Forelimb muscle (tissue), 1 donor: ENCODE results near the gene PODXL2. TPM values are rescaled to one million over a fixed set of nuclear protein-coding genes. Genes with fewer than 3 reads are reported as not detected.
"Not testable (repeated sequence)": the region's sequence is repeated elsewhere in the genome, so short reads cannot be mapped to it uniquely, and the experiment has no call there.

Experiments
- DNase-seq: peaks from one replicate; pipeline ENCODE4 v3.0.0-alpha.2; 2013; ENCODE audit warnings: low read depth
- polyA plus RNA-seq: library from polyadenylated mRNA; unstranded; fragments of 120-200 nt; gene quantifications from one replicate; pipeline ENCODE4 v1.2.1, GENCODE V29; 2013; ENCODE audit not compliant: insufficient read length

PODXL2 gene
- polyA plus RNA-seq, 1 donor: 5.0 TPM

DNA sequence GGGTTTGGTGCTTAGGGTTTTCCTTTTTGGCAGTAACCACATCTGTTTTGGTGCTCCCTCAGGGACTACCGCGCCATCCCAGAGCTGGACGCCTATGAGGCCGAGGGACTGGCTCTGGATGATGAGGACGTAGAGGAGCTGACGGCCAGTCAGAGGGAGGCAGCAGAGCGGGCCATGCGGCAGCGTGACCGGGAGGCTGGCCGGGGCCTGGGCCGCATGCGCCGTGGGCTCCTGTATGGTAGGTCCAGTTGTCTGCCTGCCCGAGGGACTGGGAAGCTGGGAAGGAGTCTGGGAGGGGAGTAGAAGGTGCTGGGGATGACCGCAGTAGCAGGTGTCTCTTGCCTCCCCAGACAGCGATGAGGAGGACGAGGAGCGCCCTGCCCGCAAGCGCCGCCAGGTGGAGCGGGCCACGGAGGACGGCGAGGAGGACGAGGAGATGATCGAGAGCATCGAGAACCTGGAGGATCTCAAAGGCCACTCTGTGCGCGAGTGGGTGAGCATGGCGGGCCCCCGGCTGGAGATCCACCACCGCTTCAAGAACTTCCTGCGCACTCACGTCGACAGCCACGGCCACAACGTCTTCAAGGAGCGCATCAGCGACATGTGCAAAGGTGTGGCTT is 24.3 kb upstream of the PODXL2 start:
- DNase-seq: no peak

DNA sequence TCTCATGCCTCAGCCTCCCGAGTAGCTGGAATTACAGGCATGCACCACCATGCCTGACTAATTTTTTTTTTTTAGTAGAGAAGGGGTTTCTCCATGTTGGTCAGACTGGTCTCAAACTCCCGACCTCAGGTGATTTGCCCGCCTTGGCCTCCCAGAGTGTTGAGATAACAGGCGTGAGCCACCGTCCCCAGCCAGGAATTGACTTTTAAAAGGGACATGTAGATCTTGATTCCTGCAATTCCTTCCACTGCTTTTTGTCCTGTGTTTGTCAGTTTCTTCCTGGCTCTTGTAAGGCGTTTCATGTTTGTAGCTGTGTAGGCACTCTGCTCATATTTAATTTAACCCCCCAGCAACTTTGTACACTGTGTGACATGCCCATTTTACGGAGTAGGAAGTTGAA is 23.4 kb upstream of the PODXL2 start:
- not testable (repeated sequence) for DNase-seq

DNA sequence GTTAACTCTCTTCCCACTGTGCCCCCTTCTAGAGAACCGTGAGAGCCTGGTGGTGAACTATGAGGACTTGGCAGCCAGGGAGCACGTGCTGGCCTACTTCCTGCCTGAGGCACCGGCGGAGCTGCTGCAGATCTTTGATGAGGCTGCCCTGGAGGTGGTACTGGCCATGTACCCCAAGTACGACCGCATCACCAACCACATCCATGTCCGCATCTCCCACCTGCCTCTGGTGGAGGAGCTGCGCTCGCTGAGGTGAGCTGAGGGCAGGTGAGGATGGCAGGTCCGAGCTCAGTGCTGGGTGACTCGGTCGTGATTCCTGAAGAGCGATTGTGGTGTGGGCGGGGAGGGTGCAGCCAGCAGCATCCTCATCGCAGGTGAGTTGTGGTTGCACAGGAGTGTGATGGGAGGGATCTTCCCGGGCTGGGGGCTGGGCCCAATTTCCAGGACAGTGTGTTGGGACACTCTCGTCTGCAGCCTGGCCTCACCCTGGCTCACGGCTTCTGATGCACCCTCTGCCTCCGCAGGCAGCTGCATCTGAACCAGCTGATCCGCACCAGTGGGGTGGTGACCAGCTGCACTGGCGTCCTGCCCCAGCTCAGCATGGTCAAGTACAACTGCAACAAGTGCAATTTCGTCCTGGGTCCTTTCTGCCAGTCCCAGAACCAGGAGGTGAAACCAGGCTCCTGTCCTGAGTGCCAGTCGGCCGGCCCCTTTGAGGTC is 22.7 kb upstream of the PODXL2 start:
- no peak for DNase-seq

DNA sequence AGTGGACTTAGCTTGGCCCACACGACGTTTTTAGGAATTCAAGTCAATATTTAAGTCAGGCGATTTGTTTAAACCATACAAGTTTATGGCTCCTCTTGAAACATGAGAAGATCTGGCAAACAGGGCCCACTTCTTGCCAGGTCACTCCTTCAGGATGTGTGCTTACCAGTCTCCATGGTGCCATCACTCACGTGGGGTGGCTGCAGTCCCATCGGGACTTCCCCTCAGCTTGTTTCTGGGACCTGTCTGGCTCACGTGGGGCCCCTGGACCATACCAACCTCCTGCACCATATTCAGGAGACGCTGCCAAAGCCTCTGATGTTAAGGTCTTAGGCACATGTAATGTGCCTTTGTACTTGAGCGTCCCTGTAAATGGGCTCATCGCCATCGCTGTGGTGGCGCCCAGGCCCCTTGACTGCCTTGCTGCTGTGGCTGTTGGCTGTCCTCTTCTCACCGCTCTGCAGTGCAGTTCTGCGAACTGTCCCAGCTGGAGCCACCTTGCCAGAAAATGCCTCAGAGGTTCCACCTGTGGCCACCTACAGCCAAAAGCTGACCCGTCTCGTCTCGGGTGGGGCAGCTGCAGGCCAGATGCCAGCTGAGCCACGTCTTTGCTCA is 21.9 kb upstream of the PODXL2 start:
- no peak for DNase-seq

DNA sequence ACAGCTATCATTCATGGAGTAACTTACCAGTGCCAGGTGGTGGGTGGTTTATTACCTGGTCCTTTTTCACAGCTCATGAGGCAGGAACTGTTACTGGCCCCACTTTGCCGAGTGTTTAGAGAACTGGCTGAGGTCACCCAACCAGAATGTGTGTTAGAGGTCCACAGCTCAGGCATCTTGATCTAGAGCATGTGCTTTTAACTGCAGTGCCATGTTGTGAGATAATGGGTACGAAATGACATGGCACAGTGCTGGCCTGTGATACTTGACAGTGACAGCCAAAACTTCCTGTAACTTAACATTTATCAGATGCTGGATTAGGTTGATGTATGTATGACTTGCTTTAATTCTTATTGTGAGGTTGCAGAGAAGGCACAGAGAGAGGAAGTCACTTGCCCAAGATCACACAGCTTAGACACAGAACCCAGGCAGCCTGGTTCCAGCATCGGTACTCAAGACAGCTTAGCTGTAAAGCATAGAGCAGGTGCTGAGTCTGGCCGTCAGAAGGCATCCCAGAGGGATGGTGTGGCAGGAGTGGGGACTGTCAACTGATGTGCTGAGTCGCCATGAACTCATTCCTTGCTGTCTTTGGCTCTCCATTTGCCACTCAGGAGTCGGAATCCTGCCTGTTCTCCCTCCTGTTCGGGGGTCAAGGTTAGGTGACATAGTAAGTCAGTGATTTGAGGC is 21.2 kb upstream of the PODXL2 start:
- DNase-seq: no peak

DNA sequence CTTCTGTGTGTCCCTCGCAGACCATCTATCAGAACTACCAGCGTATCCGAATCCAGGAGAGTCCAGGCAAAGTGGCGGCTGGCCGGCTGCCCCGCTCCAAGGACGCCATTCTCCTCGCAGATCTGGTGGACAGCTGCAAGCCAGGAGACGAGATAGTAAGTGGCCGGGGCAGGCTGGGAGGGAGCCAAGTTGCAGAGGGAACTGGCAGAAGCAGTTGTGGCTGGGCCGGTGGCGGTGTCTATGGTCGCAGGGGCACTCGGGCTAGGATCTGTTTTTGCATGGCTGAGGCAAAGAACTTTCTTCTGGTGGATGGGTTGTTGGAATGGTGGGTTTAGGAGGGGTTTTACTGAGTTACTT is 20.6 kb upstream of the PODXL2 start:
- DNase-seq: no peak

DNA sequence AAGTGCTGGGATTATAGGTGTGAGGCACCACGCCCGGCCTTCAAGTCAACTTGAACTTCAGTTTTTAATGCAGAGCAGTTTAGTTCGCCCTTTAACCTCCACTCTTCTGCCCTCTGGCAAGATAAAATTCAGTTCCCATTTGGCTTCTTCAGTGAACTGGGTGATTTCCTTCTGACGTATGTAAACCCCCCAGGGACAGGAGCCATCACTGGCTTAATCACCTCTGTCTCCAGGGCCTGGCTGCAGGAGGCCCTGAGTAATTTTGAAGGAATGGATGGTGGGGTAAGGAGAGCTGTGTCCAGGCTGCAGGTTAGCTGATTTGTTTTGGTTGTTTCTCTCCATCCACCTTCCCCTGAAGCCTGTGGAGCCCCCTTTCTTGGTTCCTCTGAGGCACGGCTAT is 18.9 kb upstream of the PODXL2 start:
- no peak for DNase-seq

DNA sequence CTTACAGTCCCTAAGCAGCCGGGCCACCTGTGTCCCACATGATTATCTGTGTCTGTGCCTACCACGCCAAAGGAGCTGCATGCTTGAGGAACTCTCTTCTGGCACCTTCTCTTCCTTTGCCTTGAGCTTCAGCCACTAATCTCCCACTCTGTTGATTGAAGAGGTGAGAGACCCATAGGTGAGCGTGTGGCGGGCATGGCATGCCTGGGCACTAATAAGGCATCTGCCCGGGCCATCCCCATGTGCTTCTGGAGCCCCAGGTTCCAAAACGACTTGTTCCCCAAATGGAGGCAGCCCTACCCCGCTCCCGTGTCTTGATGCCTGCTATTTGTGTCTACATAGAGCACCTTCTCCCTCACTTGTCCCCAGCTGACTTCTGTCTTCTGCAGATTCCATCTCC is 17.7 kb upstream of the PODXL2 start:
- DNase-seq: no peak

DNA sequence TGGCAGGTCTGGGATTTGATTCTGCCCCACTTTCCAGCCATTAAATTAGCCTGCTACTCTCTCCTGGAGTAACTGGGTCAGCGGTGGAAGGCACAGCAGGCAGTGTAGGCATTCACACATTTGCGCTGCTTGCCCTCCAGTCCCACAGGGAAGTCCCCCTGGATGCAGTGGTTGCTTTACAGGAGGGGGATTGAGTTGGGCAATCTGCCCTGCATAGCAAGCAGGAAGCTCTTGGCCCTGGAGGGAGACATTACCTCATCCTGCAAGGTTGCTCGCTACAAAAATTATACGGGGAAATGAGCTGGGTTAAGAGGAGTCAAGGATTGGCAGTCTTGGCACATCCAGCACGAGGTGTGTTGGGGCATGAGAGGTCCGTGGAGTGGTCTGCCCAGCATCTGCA is 16.0 kb upstream of the PODXL2 start:
- DNase-seq: no peak

DNA sequence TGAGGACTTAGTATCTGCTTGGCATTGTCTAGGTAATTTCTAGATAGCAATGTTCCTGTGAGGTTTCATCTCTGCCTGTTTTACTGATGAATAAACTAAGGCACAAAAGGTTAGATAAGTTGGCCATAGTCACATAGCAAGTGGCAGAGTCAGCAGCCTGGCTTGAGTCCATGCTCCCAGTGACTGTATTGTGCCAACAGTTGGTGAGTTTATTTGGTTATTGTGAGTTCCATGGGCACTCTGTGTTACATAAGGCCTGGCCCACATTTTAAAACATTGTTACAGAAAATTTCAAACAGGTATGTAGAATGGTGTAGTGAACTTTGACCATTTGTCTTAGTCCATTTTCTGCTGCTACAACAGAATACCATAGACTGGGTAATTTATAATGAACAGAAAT is 15.6 kb upstream of the PODXL2 start:
- DNase-seq: no peak

DNA sequence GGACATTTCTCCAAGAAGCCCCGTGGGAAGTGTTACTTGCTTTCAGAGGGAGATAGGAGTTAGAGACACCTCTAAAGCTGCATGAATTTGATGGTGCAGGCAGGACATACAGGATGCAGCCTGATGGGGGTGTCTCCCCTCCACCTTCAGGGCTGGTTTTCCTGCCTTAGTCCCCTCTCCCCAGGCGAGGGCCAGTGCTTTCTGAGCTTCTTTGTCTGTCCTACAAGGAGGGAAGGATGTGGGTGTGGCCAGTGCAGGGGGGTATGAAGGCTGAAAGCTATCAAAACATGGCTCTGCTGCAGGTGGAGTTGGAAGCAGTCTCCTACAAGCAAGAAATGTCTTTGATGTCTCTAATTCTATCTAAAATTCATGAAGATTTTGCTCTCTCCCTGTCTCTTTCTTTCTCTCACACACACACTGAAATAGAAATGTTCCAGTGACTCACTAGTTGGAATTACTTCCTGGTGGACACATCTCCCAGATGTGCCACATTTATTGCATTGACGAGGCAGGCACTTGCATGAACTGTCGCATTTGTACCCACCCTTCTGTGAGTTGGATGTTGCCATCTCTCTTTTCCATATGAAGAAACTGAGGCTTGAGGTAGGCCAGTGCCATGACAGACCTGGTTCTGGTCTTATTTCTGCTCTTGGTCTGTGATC is 13.9 kb upstream of the PODXL2 start:
- no peak for DNase-seq

DNA sequence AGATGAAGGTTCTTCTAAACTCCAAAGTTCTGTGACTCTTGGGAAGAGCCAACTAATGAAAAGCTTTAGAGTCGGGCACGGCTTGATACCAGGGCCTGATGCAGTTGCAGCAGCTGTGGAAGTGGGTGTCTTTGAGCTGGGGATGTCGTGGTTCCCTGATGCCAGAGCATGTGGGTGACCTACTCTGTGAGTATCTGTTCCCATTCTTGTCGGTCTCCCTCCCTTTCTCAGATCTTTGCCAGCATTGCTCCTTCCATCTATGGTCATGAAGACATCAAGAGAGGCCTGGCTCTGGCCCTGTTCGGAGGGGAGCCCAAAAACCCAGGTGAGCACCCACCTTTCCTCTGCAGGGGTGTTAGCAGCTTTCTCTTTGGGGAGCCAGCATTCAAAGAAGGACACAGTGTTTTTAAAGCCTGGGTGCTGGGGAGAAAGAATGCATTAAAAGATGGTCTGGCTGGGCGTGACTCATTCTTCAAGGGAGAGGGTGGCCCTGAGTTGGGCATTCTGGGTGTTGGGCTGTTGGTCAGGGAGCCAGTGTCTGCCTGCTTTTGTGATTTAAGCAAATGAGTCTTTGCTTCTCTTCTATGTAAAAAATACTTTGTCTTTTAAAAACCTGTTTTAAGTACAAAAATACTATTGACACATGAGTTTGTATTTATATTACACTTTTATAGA is 13.2 kb upstream of the PODXL2 start:
- no peak for DNase-seq

DNA sequence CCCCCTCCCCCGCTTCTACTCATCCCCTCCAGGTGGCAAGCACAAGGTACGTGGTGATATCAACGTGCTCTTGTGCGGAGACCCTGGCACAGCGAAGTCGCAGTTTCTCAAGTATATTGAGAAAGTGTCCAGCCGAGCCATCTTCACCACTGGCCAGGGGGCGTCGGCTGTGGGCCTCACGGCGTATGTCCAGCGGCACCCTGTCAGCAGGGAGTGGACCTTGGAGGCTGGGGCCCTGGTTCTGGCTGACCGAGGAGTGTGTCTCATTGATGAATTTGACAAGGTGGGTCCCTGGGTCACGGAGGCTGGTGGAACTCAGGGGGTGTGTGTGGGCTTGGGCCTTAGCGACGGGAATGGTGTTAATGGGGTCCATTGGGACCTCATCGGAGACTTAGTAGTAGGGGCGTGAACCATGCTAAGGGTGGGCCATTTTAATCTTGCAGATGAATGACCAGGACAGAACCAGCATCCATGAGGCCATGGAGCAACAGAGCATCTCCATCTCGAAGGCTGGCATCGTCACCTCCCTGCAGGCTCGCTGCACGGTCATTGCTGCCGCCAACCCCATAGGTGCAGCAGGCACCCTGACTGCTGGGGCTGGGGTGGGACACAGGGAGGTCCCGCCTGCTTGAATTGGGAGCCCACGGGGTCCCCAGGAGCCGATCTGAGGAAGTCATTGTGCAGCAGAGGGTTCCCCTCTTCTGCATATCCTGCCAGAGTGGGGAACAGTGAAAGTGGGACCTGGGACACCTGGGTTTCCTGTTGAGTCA is 12.0 kb upstream of the PODXL2 start:
- no peak for DNase-seq

DNA sequence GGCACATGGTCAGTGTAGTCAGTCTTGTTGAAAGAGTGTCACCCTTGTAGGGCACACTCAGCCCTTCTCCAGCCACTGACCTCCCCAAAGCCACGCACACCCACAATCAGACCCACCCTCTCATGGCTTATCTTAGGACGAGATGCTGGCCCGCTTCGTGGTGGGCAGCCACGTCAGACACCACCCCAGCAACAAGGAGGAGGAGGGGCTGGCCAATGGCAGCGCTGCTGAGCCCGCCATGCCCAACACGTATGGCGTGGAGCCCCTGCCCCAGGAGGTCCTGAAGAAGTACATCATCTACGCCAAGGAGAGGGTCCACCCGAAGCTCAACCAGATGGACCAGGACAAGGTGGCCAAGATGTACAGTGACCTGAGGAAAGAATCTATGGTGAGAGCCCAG is 10.1 kb upstream of the PODXL2 start:
- DNase-seq: no peak

DNA sequence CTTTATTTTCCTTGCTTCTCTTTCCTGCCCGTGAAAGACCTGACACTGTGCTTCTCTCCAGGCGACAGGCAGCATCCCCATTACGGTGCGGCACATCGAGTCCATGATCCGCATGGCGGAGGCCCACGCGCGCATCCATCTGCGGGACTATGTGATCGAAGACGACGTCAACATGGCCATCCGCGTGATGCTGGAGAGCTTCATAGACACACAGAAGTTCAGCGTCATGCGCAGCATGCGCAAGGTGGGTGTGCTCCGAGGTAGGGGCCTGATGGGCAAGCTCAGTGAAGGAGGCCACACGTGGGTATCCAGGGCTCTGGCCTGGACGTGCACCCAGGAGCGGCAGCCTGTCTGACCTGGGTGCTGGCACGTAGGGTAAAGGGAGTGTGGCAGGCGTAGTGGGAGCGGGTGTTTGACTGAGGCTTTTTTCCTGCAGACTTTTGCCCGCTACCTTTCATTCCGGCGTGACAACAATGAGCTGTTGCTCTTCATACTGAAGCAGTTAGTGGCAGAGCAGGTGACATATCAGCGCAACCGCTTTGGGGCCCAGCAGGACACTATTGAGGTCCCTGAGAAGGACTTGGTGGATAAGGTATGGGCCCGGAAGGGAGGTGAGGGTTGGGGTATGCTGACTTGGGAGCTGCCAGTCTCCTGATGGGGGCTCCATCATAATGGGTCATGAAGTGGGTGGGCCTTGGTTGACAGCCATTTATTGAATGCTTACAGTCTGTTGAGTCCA is 8.2 kb upstream of the PODXL2 start:
- no peak for DNase-seq

DNA sequence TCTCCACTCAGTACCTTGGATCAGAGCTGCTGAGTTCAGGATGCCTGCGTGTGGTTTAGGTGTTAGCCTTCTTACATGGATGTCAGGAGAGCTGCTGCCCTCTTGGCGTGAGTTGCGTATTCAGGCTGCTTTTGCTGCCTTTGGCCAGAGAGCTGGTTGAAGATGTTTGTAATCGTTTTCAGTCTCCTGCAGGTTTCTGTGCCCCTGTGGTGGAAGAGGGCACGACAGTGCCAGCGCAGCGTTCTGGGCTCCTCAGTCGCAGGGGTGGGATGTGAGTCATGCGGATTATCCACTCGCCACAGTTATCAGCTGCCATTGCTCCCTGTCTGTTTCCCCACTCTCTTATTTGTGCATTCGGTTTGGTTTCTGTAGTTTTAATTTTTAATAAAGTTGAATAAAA is 7.0 kb upstream of the PODXL2 start:
- no peak for DNase-seq

DNA sequence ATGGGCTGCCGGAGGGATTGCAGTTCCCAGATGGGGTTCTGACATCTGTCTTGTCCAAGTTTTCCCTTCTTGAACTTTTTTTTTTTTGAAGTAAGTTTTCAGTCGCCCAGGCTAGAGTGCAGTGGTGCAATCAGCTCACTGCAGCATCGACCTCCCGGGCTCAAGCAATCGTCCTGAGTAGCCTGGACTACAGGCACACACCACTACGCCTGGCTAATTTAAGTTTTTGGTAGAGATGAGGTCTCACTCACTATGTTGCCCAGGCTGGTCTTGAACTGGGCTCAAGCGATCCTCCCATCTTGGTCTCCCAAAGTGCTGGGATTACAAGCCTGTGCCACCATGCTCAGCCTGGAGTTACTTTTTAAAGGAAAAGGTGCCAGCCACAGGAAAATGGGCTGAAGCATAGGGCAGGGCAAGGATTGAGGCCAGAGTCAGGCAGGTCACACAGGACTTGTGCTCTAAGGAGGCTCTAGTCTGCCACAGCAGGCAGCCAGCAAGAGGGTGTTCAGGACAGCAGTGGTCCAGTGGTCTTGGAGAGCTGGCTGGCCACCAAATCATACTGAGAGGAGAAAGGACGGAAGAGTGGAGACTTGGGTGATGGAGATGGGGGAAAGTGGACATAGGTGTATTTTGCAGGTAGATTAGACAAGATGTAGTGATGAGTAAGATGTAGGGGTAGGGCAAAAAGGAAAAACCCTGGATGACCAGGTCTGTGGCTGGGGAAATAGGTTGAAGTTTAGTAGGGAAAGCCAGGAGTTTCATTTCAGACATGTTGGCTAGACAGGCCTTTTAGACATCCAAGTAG is 6.0 kb upstream of the PODXL2 start:
- no peak for DNase-seq

DNA sequence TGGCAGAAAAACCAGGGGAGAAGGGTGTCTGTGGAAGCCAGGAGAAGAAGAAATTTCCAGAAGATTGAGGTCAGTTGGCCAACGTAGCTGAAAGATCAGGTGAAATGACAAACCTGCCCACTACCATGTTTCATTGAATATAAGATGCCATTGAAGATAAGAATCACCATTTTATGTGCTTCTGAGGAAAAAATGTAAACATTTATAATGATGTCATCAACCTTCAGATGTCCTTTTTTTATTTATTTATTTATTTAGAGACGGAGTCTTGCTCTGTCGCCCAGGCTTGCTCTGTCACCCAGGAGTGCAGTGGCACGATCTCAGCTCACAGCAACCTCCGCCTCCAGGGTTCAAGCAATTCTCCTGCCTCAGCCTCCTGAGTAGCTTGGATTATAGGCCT is 4.9 kb upstream of the PODXL2 start:
- no peak for DNase-seq

DNA sequence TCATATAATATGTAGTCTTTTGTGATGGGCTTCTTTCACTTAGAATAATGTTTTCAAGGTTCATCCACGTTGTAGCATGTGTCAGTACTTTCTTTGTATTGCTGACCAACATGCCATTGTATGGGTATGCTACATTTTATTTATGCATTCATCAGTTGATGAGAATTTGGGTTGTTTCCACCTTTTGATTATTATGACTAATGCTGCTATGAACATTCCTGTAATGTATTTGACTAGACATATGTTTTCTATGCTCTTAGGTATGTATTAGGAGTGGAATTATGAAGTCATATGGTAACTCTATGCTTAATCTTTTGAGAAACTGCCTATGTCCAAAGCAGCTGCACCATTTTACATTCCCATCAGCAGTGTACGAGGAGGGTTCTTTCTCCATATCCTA is 3.2 kb upstream of the PODXL2 start:
- DNase-seq: no peak

DNA sequence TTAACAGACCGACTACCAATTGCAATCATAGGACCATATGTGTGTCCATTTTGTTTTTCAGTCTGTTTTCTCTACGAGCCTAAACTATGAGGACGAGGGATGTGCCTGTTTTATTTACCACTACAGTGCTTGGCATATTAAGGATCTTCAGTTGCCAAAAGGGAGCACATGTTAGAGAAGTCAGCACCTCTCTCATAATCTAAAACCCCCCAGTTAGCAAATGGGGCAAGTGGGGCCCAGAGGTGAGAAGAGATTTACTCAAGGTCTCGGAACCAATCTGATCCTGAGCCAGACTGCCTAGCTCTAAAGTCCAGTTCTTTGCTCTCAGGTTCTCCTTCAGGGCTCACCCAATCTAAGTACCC is 578 bp upstream of the PODXL2 start:
- DNase-seq: no peak
